ENCODE results near the gene HOXA3.
A peak's percentile ranks its signal among the peaks of the same experiment; 100 is the strongest.

The HOXA3 gene

GRCh38 chr7:27146491-27147198 lies 5.7 kb downstream of the HOXA3 start:
- ATAC-seq (replicated peaks): no peak
- Mint-ChIP-seq H3K36me3 (no peaks in the 10 kb centered on the region), H3K4me3 (peak overlapping the region; percentile 27 to 37), H3K9me3 (peaks cover 0 to 2% of the 10 kb centered on the region in 2 donors), H3K4me1 (peaks cover 33 to 43% of the 10 kb centered on the region in 2 donors), H3K27ac (peak overlapping the region; percentile 63), H3K27me3 (peaks cover 60 to 88% of the 10 kb centered on the region in 2 donors)
- DNase-seq: no peak

GRCh38 chr7:27145914-27146412 lies 6.4 kb downstream of the HOXA3 start:
- H3K4me1 Mint-ChIP-seq: peaks cover 27 to 36% of the 10 kb centered on the region in 2 donors
- no peak overlapping the region for H3K27ac Mint-ChIP-seq
- no peaks in the 10 kb centered on the region for H3K36me3 Mint-ChIP-seq
- no peak for ATAC-seq (replicated peaks)
- DNase-seq: no peak
- no peak overlapping the region for H3K4me3 Mint-ChIP-seq
- H3K9me3 Mint-ChIP-seq: peaks cover 0 to 1% of the 10 kb centered on the region in 2 donors
- peaks cover 59 to 87% of the 10 kb centered on the region in 2 donors for H3K27me3 Mint-ChIP-seq

GRCh38 chr7:27145165-27145913 lies 7.0 kb downstream of the HOXA3 start:
- peaks cover 25 to 30% of the 10 kb centered on the region in 2 donors for H3K4me1 Mint-ChIP-seq
- H3K36me3 Mint-ChIP-seq: no peaks in the 10 kb centered on the region
- no peak for DNase-seq
- H3K27me3 Mint-ChIP-seq: peaks cover 54 to 81% of the 10 kb centered on the region in 2 donors
- H3K4me3 Mint-ChIP-seq: peak overlapping the region in 1 of 2 donors; percentile 30
- H3K27ac Mint-ChIP-seq: peak overlapping the region; percentile 83
- no peak for ATAC-seq (replicated peaks)
- H3K9me3 Mint-ChIP-seq: peaks cover 0 to 1% of the 10 kb centered on the region in 2 donors

GRCh38 chr7:27144781-27145164 lies 7.6 kb downstream of the HOXA3 start:
- DNase-seq (no peak), ATAC-seq (replicated peaks) (no peak)
- H3K27ac Mint-ChIP-seq: peak overlapping the region; percentile 83
- H3K4me1 Mint-ChIP-seq: peaks cover 22 to 27% of the 10 kb centered on the region in 2 donors
- H3K9me3 Mint-ChIP-seq: peaks cover 0 to 1% of the 10 kb centered on the region in 2 donors
- peaks cover 52 to 76% of the 10 kb centered on the region in 2 donors for H3K27me3 Mint-ChIP-seq
- H3K36me3 Mint-ChIP-seq: no peaks in the 10 kb centered on the region
- peak overlapping the region in 1 of 2 donors; percentile 30 for H3K4me3 Mint-ChIP-seq

GRCh38 chr7:27143950-27144780 lies 8.2 kb downstream of the HOXA3 start:
- peaks cover 22 to 27% of the 10 kb centered on the region in 2 donors for H3K4me1 Mint-ChIP-seq
- H3K9me3 Mint-ChIP-seq: peaks cover 0 to 1% of the 10 kb centered on the region in 2 donors
- no peak overlapping the region for H3K27ac Mint-ChIP-seq
- H3K27me3 Mint-ChIP-seq: peaks cover 52 to 71% of the 10 kb centered on the region in 2 donors
- no peak overlapping the region for H3K4me3 Mint-ChIP-seq
- ATAC-seq (replicated peaks): no peak
- DNase-seq: no peak
- no peaks in the 10 kb centered on the region for H3K36me3 Mint-ChIP-seq

- H3K4me1 Mint-ChIP-seq: peaks cover 19 to 22% of the 10 kb centered on the region in 2 donors
- H3K27ac Mint-ChIP-seq: peak within 1 kb of the TSS; percentile 80
- peak within 1 kb of the TSS; percentile 61 to 80 for H3K4me3 Mint-ChIP-seq
- ATAC-seq (replicated peaks): peak; percentile 44 to 74
- peaks cover 0 to 1% of the 10 kb centered on the region in 2 donors for H3K9me3 Mint-ChIP-seq
- no peaks in the 10 kb centered on the region for H3K36me3 Mint-ChIP-seq
- H3K27me3 Mint-ChIP-seq: peaks cover 52 to 68% of the 10 kb centered on the region in 2 donors
- peak; percentile 41 for DNase-seq
Measured at GRCh38 chr7:27143023-27143949, 9.1 kb downstream of the HOXA3 start, which contains the start of gene HOXA5. TSS of gene HOXA5 (minus strand) at chr7:27143681. CDS start at chr7:27143607, 74 bp downstream.

GRCh38 chr7:27142580-27143022 lies 9.8 kb downstream of the HOXA3 start:
- Mint-ChIP-seq H3K27ac (peak overlapping the region; percentile 80), H3K36me3 (no peaks in the 10 kb centered on the region), H3K4me1 (peaks cover 15 to 17% of the 10 kb centered on the region in 2 donors), H3K4me3 (peak overlapping the region; percentile 61 to 80), H3K27me3 (peaks cover 52 to 68% of the 10 kb centered on the region in 2 donors), H3K9me3 (peaks cover 0 to 1% of the 10 kb centered on the region in 2 donors)
- peak in 1 of 2 donors; percentile 12 for ATAC-seq (replicated peaks)
- DNase-seq: no peak

GRCh38 chr7:27141923-27142579 lies 10.3 kb downstream of the HOXA3 start:
- no peaks in the 10 kb centered on the region for H3K9me3 Mint-ChIP-seq
- peaks cover 11 to 12% of the 10 kb centered on the region in 2 donors for H3K4me1 Mint-ChIP-seq
- H3K36me3 Mint-ChIP-seq: no peaks in the 10 kb centered on the region
- H3K27ac Mint-ChIP-seq: no peak overlapping the region
- ATAC-seq (replicated peaks) (no peak), DNase-seq (no peak)
- H3K4me3 Mint-ChIP-seq: peak overlapping the region in 1 of 2 donors; percentile 80
- peaks cover 51 to 64% of the 10 kb centered on the region in 2 donors for H3K27me3 Mint-ChIP-seq

- peaks cover 45 to 58% of the 10 kb centered on the region in 2 donors for H3K27me3 Mint-ChIP-seq
Measured at GRCh38 chr7:27141137-27141922, 11.1 kb downstream of the HOXA3 start.

GRCh38 chr7:27140126-27140857 lies 12.1 kb downstream of the HOXA3 start:
- H3K27me3 Mint-ChIP-seq: peaks cover 41 to 52% of the 10 kb centered on the region in 2 donors
- H3K9me3 Mint-ChIP-seq: no peaks in the 10 kb centered on the region
- no peak for DNase-seq
- ATAC-seq (replicated peaks): no peak
- peaks cover 8 to 9% of the 10 kb centered on the region in 2 donors for H3K4me1 Mint-ChIP-seq
- no peak overlapping the region for H3K4me3 Mint-ChIP-seq
- no peaks in the 10 kb centered on the region for H3K36me3 Mint-ChIP-seq
- no peak overlapping the region for H3K27ac Mint-ChIP-seq

More at GRCh38 chr7:27141137-27141922, 11.1 kb downstream of the HOXA3 start:
- no peak overlapping the region for H3K4me3 Mint-ChIP-seq
- H3K9me3 Mint-ChIP-seq: no peaks in the 10 kb centered on the region
- H3K4me1 Mint-ChIP-seq: peaks cover 8 to 9% of the 10 kb centered on the region in 2 donors
- ATAC-seq (replicated peaks): no peak
- H3K36me3 Mint-ChIP-seq: no peaks in the 10 kb centered on the region
- no peak overlapping the region for H3K27ac Mint-ChIP-seq
- no peak for DNase-seq

GRCh38 chr7:27139334-27140125 lies 12.9 kb downstream of the HOXA3 start:
- Mint-ChIP-seq H3K4me3 (no peak overlapping the region), H3K9me3 (no peaks in the 10 kb centered on the region), H3K27me3 (peaks cover 45 to 52% of the 10 kb centered on the region in 2 donors), H3K36me3 (no peaks in the 10 kb centered on the region), H3K4me1 (peaks cover 6 to 8% of the 10 kb centered on the region in 2 donors), H3K27ac (no peak overlapping the region)
- DNase-seq: no peak
- ATAC-seq (replicated peaks): no peak
